HG03571 (cell line): Measurements from ENCODE around the gene TAF11L4.
"Not testable (repeated sequence)": the region's sequence is repeated elsewhere in the genome, so short reads cannot be mapped to it uniquely, and the experiment has no call there.

Experiments used
- ATAC-seq: cut with Tn5 transposase; IDR thresholded peaks from one replicate; pipeline ENCODE4 v1.9.1; 2021; ENCODE audit not compliant: unreplicated experiment

The TAF11L4 gene

DNA sequence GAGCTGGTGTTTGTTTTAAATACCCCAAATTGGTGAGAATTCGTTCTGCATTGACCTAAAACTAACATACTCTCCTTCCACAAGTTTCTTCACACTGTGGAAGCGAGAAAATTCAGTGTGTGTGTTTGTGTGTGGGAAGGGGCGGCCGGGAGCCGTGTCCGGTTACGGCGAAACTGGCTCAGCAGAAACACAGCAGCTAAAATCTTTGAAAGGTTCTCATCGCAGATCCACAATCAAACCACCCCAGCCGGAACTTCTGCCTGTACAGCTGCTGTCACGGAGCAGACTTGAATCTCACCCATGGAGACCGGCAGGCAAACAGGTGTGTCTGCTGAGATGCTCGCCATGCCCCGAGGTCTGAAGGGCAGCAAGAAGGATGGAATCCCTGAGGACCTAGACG, at the start of gene TAF11L4:
Gene TAF11L4, plus strand, starts transcription at position 301 of the 400 bp plus-strand sequence.
- not testable (repeated sequence) for ATAC-seq

DNA sequence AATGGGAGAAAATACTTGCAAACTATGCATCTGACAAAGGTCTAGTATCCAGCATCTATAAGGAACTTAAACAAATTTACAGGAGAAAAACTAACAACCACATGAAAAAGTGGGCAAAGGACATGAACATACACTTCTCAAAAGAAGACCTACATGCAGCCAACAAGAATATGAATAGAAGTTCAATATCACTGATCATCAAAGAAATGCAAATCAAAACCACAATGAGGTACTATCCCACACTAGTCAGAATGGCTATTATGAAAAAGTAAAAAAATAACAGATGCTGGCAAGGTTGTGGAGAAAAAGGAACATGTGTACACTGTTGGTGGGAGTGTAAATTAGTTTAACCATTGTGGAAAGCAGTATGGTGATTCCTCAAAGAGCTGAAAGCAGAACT, 46.5 kb upstream of the TAF11L4 start:
- not testable (repeated sequence) for ATAC-seq

DNA sequence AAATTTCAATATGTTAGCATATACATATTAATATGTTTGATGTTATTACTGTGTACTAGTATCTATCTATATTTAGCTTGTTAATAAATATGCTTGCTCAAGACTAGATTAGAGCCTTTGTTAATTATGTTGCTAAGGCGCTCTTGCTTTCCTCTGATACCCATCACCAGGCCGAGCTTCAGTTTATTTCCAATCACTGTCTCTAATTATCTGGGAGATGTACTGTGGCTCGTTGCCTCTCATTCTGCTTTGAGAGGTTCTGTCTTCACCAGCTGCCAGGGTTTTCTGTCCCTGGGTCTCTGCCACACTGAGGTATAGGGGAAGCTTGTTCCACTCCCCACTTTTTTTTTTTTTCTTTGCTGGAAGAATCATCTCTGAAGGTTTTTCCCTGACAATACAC, 44.6 kb upstream of the TAF11L4 start:
- no peak for ATAC-seq

DNA sequence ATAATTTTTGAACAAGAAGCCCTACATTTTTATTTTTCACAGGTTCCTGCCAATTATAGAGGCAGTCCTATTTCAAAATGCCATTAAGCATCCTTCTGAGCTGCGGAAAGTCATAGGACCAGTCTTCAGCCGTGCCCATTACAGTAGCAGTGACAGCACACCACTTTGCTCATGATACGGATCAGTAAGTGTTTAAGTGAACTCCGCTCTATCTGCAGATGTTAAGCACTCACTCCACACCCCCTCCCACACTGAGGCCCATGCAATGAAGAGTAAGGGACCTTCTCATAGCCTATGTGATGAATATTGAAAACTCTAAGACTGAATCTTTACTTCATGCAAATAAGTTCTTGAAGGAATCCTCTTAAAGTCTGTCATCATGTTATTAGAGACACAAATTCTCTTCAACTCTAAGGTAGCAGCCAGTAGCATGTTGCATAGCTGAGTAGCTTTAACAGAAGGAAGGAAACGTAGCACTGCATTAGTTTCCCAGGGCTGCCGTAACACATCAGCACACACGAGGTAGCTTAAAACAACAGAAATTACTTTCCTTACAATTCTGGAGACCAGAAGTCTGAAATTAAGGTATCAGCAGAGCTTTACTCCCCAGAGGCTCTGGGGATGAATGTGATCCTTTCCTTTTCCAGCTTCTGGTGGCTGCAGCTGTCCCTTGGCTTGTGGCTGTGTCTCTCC, 43.9 kb upstream of the TAF11L4 start:
- no peak for ATAC-seq

DNA sequence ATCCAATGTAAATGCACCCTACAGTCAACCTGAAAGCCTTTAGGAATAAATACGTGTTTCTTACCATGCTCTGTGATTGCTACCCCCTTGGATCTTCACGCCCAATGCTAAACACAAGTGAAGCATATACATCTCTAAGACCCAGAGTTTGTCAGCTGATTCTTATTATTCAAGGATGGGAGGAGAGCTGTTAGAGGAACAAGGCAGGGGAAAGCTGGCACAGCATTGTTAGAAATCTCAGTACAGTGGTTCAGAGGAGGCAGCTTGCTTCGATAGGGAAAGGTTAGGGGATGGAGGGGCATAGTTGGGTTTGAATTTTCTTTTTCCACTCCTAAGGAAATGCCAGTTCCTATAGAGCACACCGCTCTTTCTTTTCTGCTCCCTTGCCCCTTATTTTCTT, 40.2 kb upstream of the TAF11L4 start:
- ATAC-seq = no peak

DNA sequence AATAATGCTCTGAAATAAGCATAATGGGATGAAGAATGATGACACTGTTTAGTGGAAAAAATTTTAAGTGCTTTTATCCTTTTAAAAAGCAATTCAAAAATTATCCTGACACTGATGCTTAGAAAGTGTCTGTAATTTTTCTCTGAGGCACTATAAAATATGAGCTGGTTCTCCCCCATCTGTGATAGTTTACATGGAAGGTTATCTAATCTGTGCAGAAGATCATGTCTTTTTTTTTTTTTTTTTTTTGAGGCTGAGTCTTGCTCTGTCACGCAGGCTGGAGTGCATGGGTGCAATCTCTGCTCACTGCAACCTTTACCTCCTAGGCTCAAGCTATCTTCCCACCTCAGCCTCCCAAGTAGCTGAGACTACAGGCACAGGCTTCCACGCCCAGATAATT, 38.8 kb upstream of the TAF11L4 start:
- ATAC-seq = no peak

DNA sequence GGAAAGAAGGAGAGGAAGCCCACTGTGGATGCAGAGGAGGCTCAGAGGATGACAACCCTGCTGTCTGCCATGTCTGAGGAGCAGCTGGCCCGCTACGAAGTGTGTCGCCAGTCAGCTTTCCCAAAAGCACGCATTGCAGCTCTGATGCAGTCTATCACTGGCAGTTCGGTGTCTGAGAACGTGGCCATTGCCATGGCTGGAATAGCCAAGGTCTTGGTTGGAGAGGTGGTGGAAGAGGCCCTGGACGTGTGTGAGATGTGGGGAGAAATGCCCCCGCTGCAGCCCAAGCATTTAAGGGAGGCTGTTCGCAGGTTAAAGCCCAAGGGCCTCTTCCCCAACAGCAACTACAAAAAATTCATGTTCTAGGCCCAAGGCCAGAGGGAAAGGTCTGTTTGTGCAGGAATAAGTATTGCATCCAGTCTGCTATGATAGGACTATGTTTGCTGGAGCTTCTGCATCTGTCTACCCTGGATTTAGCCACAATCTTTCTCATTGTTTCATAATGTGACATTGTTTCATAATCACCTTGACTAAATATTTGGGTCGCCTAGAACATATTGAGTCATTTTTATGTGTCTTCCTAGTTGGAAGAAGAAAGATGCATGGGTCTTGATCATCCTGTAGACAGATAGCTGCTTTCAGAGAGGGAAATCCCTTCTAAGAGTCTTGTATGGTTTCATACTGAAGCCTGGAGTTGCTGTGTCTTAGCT, 35.0 kb upstream of the TAF11L4 start:
- ATAC-seq = not testable (repeated sequence)

DNA sequence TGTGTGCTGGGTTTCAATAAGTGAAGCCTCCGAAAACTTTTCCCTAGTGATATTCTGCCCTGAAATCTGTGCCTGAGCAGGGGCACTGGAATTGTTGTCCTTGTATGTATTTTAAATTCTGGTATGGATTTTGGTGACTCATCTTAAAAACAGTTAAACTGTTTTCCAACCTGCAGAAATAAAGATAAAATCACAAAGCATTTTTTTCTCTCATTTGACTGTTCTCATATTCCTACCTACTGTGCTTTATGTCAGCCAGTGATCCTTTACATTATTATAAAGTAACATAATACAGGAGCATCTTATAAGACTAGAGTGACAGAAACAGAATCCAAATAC, 34.5 kb upstream of the TAF11L4 start:
- no peak for ATAC-seq

DNA sequence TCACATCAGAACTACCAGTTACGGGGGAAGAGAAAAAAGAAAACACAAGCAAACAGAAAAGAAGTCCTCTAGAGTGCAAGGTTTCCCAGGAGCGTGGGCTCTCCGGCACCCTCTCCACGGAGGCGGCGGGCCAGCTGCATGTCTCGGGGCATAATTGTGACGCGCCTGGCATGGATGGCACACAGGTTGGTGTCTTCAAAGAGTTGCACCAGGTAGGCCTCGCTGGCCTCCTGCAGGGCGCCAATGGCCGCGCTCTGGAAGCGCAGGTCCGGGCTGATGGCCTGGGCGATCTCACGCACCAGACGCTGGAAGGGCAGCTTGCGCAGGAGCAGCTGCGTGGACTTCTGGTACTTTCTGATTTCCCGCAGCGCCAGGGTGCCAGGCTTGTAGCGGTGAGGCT, 30.3 kb upstream of the TAF11L4 start:
- not testable (repeated sequence) for ATAC-seq

DNA sequence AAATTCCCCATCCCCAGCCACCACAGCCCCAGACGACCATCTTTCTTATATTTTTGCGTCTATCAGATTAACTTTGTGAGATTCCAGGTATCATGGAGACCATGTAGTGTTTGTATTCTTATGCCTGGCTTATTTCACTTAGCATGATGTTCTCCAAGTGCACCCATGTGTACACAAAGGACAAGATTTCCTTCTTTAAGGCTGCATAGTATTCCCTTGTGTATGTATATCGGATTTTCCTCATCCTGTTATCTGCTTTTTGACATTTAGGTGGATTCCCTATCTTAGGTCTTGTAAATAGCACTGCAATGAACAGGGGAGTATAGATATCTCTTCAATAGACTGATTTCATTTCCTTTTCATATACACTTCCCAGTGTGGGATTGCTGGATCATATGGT, 28.8 kb upstream of the TAF11L4 start:
- no peak for ATAC-seq

DNA sequence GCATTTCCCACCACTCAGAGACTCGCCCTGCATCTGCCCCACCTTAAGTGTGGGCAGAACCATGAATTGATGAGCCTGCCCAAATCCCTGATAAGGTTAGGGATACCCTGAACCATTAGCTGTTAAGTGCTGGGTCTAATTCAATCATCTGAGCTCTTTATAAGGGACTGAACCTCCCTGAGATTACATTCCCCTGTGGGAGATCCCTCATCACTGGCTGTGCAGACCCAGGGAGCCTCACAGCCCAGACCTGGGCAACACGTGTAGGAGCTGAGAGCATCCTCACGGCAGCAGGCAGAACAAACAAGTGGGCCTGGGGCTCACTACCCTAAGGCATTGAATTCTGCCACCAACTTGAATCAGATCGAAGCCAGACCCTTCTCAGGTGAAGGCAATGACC, 24.2 kb upstream of the TAF11L4 start:
- ATAC-seq = no peak

DNA sequence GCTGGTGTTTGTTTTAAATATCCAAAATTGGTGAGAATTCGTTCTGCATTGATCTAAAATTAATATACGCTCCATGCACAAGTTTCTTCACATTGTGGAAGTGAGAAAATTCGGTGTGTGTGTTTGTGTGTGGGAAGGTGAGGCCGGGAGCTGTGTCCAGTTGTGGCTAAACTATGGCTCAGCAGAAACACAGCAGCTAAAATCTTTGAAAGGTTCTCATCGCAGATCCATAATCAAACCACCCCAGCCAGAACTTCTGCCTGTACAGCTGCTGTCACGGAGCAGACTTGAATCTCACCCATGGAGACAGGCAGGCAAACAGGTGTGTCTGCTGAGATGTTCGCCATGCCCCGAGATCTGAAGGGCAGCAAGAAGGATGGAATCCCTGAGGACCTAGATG, 23.7 kb upstream of the TAF11L4 start, which contains the start of gene TAF11L2:
Gene TAF11L2, plus strand, starts transcription at position 301 of the 400 bp plus-strand sequence.
- ATAC-seq = not testable (repeated sequence)

DNA sequence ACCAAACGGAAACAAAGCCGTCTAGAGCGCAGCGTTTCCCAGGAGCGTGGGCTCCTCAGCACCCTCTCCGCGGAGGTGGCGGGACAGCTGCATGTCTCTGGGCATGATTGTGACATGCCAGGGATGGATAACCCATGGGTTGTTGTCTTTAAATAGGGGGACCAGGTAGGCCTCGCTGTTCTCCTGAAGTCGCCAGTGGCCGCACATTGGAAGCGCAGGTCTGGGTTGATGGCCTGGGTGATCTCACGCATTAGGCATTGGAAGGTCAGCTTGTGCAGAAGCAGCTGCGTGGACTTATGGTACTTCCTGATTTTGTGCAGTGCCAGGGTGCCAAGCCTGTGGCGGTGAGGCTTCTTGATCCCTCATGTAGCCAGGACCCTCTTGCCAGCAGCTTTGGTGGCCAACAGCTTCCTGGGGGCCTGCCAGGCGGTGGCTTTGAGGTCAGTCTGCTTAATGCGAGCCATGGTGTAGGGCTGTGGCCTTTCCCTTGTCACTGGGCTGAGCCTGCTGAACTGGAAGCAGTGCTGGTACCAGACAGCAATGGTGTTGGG, 9.8 kb upstream of the TAF11L4 start:
- ATAC-seq = no peak

DNA sequence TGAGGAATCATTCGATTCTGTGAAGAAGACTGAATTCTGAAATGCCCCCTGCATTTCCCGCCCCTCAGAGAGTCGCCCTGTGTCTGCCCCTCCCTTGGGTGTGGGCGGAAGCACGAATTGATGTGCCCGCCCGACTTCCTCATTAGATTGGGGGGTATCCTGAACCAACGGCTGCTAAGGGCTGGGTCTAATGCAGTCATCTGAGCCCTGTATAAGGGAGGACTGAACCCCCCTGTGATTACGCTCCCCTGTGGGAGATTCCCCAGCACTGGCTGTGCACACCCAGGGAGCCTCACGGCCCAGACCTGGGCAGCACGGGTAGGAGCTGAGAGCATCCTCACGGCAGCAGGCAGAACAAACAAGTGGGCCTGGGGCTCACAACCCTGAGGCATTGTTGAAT, 4.1 kb upstream of the TAF11L4 start:
- not testable (repeated sequence) for ATAC-seq

DNA sequence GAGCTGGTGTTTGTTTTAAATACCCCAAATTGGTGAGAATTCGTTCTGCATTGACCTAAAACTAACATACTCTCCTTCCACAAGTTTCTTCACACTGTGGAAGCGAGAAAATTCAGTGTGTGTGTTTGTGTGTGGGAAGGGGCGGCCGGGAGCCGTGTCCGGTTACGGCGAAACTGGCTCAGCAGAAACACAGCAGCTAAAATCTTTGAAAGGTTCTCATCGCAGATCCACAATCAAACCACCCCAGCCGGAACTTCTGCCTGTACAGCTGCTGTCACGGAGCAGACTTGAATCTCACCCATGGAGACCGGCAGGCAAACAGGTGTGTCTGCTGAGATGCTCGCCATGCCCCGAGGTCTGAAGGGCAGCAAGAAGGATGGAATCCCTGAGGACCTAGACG, 3.5 kb upstream of the TAF11L4 start, which contains the start of gene TAF11L3:
Gene TAF11L3, plus strand, starts transcription at position 301 of the 400 bp plus-strand sequence.
- ATAC-seq = not testable (repeated sequence)

DNA sequence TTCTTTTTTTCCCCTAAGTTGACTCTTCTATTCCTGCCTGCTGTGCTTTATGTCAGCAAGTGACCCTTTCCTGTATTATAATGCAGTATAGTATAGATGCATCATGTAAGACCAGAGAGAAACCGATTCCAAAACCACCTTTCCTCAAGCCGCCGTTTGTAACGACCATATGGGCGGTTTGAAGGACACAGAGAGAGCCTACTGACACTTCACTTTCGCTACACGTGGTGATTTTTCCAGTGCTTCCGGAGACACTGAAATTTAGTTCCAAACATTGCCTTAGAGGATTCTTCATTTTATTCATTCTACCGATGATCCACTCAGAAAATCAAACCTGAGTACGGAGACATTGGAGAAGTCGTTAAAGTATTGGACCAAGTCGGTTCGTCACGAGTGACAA, 2.1 kb upstream of the TAF11L4 start:
- ATAC-seq = not testable (repeated sequence)

DNA sequence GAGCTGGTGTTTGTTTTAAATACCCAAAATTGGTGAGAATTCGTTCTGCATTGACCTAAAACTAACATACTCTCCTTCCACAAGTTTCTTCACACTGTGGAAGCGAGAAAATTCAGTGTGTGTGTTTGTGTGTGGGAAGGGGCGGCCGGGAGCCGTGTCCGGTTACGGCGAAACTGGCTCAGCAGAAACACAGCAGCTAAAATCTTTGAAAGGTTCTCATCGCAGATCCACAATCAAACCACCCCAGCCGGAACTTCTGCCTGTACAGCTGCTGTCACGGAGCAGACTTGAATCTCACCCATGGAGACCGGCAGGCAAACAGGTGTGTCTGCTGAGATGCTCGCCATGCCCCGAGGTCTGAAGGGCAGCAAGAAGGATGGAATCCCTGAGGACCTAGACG, 3.3 kb downstream of the TAF11L4 start, which contains the start of gene TAF11L5:
Gene TAF11L5, plus strand, starts transcription at position 301 of the 400 bp plus-strand sequence.
- ATAC-seq = not testable (repeated sequence)

DNA sequence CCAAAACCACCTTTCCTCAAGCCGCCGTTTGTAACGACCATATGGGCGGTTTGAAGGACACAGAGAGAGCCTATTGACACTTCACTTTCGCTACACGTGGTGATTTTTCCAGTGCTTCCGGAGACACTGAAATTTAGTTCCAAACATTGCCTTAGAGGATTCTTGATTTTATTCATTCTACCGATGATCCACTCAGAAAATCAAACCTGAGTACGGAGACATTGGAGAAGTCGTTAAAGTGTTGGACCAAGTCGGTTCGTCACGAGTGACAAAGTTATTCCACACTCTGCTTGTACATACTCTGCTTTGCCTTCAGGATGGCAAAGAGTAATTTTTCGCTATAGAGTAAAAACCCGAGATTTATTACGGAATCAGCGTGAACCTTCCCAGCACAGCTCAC, 4.9 kb downstream of the TAF11L4 start:
- not testable (repeated sequence) for ATAC-seq

DNA sequence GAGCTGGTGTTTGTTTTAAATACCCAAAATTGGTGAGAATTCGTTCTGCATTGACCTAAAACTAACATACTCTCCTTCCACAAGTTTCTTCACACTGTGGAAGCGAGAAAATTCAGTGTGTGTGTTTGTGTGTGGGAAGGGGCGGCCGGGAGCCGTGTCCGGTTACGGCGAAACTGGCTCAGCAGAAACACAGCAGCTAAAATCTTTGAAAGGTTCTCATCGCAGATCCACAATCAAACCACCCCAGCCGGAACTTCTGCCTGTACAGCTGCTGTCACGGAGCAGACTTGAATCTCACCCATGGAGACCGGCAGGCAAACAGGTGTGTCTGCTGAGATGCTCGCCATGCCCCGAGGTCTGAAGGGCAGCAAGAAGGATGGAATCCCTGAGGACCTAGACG, 6.8 kb downstream of the TAF11L4 start, which contains the start of gene TAF11L6:
Gene TAF11L6, plus strand, starts transcription at position 301 of the 400 bp plus-strand sequence.
- ATAC-seq = not testable (repeated sequence)
